Renal pelvis (tissue), 4 donors: ENCODE measurements around the gene USP13. TPM values are rescaled to one million over a fixed set of nuclear protein-coding genes. Genes with fewer than 3 reads are reported as not detected.

Experiments
- DNase-seq: peaks from one replicate; pipeline ENCODE4 v3.0.0-alpha.2; 2013
- polyA plus RNA-seq, 3 donors: library from polyadenylated mRNA; unstranded; fragments of 120-200 nt; gene quantifications; one replicate each; pipeline ENCODE4 v1.2.1, GENCODE V29; 2013; ENCODE audit not compliant: insufficient read length in 3 of 3

USP13 gene
- polyA plus RNA-seq, 3 donors, result 13.2 to 14.9 (median 13.7) TPM

DNA sequence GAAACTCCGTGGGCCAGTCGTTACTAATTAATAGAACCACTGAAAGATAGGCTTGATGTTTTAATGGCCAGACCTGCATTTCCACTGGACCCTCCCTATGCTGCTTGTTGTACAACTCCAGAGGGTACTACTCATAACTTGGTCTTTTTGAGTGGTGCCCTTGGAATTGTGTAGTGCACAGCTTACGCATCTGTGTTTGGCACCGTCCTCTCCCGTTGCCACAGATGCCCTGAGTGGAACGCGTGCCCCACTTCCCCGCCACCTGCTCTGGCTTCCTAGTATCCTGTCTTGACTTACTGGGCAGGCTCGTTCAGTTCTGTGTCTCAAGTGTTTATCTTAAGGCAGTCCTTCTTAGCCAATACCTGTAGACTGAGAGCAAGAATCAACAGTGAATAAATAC is 78.7 kb downstream of the USP13 start:
- no peak for DNase-seq

DNA sequence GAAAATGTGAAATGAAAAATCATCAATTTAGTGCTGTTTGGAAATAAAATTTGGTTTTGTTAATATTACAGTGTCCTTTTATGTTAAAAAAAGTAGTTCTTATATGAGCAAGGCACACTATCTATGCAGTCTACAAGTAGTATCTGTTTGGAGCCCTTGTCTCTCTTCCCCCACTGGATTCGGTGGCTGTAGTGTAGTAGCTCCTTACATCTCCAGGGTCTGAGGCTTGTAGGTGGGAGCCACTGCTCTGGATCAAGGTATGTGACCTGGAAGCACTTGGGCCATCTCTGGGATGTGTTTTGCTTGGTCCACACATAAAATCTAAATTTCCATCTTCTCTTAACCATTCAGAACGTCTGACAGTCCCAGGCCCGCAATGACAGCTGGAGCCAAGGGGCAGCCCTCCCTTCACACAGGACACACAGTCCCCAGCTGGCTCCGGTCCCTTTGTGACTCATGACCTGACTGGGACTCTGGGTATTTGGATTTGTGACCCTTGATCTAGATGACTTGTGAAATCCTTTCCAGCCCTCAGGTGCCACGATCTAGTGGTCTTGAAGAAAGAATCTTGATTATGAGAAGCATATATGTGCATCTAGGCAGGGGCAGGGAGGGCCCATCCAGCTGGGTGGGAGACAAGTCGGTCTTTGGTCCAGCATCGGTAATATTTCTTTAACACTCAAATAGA is 80.0 kb downstream of the USP13 start:
- no peak for DNase-seq

DNA sequence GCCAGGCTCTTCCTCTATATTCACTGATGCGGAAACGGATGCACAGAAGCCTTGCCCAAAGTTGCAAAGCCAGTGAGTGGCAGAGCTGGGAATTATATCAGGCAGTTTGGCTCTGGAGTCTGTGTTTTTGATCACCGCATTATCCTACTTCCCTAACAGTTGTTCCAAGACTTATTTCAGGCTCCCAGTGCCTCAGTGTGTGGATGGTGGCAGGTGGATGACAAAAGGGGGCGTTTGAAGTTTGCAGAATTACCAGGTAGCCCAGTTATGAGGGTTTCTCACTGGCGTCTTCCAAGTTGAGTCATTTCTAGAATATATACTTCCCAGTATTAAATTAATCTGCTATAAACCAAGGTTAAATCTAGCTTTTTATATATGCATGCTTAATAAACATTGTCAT is 81.0 kb downstream of the USP13 start:
- DNase-seq, result no peak

DNA sequence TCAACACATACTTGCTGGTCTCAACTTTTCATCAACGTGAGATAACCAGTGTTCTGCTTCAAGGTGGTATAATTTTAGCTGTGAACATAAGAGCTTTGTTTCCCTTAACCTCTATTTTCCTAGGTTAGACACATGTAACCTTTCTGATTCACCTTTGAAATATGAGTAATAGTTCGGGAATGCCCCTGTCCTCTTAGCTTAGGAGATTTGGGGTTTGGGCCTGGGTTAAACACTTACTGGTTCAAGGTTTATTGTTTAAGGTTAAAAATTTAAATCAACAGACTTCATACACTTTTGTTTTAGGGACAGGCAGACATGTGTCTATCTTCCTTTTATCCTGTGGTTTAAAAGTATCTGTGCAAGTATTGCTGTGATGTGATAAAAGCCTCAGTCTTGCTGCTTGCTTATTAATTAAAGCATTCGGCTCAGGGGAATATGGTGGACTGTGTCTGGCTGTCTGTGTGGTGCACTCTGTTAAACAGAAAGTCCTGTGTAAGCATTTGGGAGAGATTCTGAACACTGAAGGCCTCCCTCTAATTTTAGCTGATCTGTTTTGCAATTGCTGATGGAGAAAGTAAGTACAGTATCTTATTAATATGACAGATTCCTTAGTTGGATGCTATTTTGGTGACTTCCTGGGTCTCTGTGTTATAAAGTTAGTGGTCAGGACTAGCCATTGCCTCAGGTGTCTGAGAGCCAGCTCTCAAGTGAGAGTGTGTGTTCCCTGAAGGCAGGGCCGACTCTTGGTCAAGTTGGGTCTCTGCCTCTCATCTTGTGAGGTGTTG is 81.8 kb downstream of the USP13 start:
- DNase-seq, result no peak

DNA sequence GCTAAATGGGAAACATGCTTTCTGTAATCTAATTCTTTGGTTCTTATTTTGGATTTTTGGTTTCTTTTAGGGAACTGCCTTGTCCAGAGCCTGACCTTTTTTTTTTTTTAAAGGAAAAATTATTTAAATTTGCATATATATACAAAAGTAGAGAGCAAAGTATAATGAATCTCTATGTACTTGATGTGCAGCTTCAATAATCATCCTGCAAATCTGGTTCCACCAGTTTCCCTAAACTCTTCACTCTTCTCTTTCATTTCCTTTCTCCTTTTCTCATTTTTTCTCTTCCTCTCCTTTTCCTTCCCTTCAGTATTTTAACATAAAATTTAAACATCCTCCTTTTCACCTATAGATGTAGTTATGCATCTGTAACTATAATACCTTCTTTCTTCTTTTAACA is 82.5 kb downstream of the USP13 start:
- no peak for DNase-seq

DNA sequence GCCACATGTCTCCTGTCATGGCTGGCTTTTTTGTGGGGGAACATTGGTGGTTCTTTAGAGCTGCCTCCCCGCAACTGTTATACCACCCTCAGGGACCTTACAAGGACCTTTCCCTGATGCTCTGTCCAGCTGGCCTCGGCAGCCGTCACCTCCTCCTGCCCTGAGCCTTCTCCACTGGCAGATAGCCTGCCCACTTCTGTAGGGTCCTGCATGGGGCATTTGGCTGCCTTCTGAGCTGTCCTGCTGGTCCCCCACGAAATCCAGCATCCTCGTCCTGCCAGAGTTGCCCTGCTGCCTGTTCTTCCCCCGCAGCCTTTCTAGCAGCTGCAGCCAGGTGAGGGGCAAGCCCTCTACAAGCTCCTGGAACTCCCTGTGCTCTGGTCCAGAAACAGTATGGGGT is 86.2 kb downstream of the USP13 start:
- DNase-seq, result no peak

GRCh38 chr3:179739816-179740594 is 87.2 kb downstream of the USP13 start:
- DNase-seq, result no peak

DNA sequence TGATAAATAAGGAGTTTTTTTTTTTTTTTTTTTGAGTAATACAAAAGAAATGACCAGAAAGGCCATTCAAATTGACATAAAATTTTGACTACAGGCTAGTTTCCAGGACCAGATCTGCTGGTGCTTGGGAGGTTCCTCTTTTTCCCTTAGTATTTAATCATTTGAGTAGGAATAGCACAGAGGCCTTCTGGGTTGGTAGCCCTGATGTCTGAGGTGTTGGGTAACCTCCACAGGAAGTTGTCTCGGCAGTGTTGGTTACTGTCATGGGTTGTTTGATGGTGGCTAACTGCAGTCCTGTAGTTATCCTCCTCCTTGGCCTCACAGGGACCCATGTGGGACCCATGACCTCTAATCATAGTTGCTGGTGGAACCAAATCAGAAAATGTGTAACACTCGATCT is 91.1 kb downstream of the USP13 start:
- no peak for DNase-seq

DNA sequence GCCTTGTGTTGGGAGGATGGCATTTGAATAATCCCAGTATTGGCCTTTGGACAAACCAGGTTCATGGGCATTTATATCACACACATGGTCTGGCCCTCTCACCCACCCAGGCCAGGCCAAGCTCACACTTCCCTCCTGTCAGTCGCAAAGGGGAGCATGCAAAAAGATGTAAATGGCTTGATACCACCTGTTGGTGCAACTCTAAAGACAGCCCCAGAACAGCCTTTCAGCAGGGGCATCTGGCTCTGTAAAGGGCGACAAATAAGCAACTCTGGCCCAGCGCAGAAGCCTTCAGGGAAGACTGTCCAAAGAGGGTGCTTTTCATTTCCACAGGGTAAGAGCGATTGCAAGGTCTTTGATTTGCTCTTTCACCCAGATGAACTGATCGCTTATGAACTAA is 91.8 kb downstream of the USP13 start:
- no peak for DNase-seq

GRCh38 chr3:179745079-179745478 is 92.2 kb downstream of the USP13 start:
- no peak for DNase-seq

DNA sequence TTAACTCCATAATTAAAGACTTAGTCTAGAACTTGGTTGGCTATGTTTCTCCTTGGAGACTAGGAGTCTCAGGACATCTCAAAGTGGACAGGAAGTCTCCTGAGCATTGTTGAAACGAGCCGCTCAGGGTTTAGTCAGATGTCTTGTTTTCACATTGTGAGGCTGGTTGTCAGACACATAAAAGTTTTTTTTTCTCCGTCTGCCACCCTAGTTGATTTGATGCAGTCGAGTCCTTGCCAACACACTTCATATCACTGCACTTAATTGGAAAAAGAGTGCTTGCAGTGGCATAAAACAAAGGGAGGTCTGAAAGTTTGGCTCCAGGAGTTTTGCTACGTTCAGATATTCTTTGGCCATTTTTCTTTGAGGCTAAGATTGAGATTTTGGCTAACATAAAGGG is 92.9 kb downstream of the USP13 start:
- no peak for DNase-seq

DNA sequence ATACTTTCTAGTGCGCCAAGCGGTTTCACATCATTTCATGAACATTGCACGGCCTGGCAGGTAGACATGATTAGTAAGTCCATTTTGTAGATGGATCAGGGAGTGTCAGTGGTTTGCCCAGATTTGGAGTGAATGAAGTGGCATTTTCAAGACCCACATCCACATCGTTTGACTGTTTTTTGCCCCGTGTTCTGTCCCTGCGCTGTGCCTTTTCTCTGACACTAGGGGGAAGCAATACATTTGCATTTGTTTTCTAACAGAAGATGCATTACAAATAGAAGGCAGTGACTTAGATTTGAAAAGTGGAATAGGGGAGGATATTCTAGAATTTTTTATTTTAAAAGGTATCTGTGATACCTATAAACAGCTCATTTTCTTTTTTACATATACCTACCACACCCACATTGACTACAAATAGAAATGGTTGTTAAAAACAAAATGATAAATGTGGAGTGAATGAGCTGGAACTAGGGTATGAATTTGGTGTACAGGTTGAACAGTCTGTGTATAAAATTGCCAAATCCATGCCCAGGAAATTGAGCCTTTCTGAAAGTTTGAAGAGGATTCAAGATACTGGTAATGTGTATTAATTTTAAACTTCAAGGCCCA is 98.0 kb downstream of the USP13 start:
- DNase-seq, result no peak

DNA sequence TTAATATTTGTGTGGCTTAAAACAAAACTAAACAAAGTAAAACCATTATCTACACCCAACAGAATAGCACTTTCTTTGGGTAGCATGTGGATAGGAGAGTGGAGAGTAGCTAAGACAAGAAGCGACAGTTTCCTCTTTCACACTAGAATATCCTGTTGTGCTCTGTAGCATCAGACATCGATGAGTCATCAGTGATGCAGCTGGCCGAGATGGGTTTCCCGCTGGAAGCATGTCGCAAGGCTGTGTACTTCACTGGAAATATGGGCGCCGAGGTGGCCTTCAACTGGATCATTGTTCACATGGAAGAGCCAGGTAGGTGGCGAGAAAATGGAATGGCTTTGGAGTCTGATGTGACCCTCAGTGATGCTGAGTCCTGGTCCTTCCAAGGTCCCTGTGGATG is 108.1 kb downstream of the USP13 start:
- DNase-seq, result no peak

- DNase-seq, result no peak
Observed at GRCh38 chr3:179765396-179765795, 112.6 kb downstream of the USP13 start.

DNA sequence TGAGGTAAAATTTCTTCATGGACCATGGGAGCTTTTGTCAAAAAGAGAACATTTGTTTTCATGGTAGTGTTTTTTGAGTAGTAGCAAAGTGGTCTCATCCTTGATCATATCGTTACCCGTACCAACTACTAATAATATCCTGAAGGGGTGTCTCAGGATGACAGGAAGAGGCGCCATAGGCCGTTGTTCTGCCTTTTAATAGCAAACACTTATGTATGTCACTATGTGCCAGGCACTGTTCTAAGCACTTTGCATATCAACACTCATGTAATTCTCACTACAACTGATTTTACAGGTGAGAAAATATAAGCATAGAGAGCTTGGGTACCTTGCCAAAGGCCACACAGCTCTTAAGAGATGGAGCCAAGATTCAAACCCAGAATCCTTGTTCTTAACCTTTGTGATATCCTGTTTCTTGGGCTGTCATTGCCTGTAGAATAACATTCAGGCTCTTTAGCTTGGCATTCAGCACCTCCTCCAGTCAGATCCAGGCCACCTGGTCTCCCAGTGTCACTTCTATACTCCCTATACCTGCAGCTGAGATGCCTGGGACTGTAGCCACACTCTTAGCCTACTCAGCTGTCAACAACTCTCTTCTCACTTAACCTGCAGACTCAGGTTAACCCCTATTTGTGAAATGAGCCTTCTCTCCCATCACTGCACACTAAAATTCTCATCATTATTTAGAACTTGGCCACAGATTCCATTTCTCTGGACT is 113.7 kb downstream of the USP13 start:
- no peak for DNase-seq

- DNase-seq, result no peak
Observed at GRCh38 chr3:179768080-179768479, 115.2 kb downstream of the USP13 start.

GRCh38 chr3:179769411-179770247 is 116.8 kb downstream of the USP13 start:
- DNase-seq, result no peak

GRCh38 chr3:179771797-179772196 is 119.0 kb downstream of the USP13 start:
- no peak for DNase-seq

GRCh38 chr3:179772297-179772696 is 119.5 kb downstream of the USP13 start:
- no peak for DNase-seq

DNA sequence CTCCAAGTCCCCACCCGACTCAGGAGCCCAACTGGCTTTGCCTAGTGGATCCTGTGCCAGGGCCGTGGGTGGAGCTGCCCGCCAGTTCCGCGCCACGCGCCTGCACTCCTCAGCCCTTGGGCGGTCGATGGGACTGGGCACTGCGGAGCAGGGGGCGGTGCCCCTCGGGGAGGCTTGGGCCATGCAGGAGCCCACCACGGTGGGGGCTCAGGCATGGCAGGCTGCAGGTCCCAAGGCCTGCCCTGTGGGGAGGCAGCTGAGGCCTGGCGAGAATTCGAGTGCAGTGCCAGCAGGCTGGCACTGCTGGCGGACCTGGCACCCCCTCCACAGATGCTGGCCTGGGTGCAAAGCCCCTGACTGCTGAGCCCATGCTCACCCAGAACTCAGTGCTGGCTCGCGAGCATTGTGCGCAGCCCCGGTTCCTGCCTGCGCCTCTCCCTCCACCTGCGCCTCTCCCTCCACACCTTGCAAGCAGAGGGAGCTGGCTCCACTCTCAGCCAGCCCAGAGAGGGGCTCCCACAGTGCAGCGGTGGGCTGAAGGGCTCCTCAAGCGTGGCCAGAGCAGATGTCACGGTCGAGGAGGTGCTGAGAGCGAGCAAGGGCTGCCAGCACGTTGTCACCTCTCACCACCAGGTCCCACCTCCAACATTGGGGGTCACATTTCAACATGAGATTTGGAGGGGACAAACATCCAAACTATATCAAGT is 122.7 kb downstream of the USP13 start:
- DNase-seq, result no peak
